AG04450 (cell line): ENCODE measurements around the gene RPS6KA5. TPM values are rescaled to one million over a fixed set of nuclear protein-coding genes. Genes with fewer than 3 reads are reported as not detected.

ENCODE experiments used
- CTCF ChIA-PET: fragments of 300-600, 350-600 bp; formaldehyde crosslinking; extraction: SDS; loops from one replicate; lab custom pipeline; 2022; ENCODE audit warnings: antibody characterized with exemption, inconsistent platforms; lab: Charles Lee
- POLR2A ChIA-PET: fragments of 350-600 bp; formaldehyde crosslinking; extraction: SDS; loops from one replicate; lab custom pipeline; 2021; ENCODE audit warnings: antibody characterized with exemption, inconsistent platforms; lab: Yijun Ruan, JAX
- DNase-seq: peaks from one replicate; pipeline ENCODE4 v3.0.0-alpha.2; 2011; ENCODE audit warnings: low read depth, low spot score
- H3K27ac ChIP-seq: one replicate; pipeline ENCODE4 v1.5.1; 2012; ENCODE audit warnings: low read depth, low read length, control low read depth
- H3K27me3 ChIP-seq: one replicate; pipeline ENCODE4 v1.6.0; 2012; ENCODE audit warnings: low read length; ENCODE audit not compliant: control insufficient read depth, insufficient read depth
- H3K4me3 ChIP-seq: 2 replicates; pipeline ENCODE4 v1.5.1; 2011; ENCODE audit warnings: mild to moderate bottlenecking, low read depth, low read length, control low read depth
- H3K9me3 ChIP-seq: 2 replicates; pipeline ENCODE4 v1.5.1; 2012; ENCODE audit warnings: low read length; ENCODE audit not compliant: control insufficient read depth, insufficient read depth
- CTCF ChIP-seq: IDR thresholded peaks from 2 replicates; pipeline ENCODE4 v1.5.1; 2011; ENCODE audit warnings: low read depth, low read length, control low read depth, inconsistent platforms
- polyA plus RNA-seq: library from polyadenylated mRNA; depleted of rRNA; stranded (reverse); fragments of >200 nt; gene quantifications from 2 replicates; pipeline ENCODE4 v1.2.3, GENCODE V29; 2011

The RPS6KA5 gene
- polyA plus RNA-seq, 1 experiment: 1.5 TPM

GRCh38 chr14:90892970-90893369, 167.5 kb downstream of the RPS6KA5 start:
- no peak for TF ChIP-seq CTCF
- Histone ChIP-seq H3K27ac (no peak overlapping the region), H3K9me3 (no peaks in the 10 kb centered on the region), H3K27me3 (no peaks in the 10 kb centered on the region), H3K4me3 (no peak overlapping the region)
- CTCF ChIA-PET: interaction anchor here (3.0 to 6.3 kb wide), 2 partner anchors 9 to 281 kb away, joined by 13 to 55 read pairs; no protein-coding TSS in a partner anchor
- no peak for DNase-seq
- POLR2A ChIA-PET: no interaction called here

- ChIA-PET POLR2A (no interaction called here), CTCF (interaction anchor here (3.0 to 6.3 kb wide), 2 partner anchors 11 to 282 kb away, joined by 13 to 55 read pairs; no protein-coding TSS in a partner anchor)
- H3K4me3 ChIP-seq: no peak overlapping the region
- TF ChIP-seq CTCF: no peak
- H3K27ac ChIP-seq: no peak overlapping the region
- DNase-seq: no peak
- H3K27me3 ChIP-seq: no peaks in the 10 kb centered on the region
- no peaks in the 10 kb centered on the region for H3K9me3 ChIP-seq
Observed at GRCh38 chr14:90891326-90891725, 169.1 kb downstream of the RPS6KA5 start.

GRCh38 chr14:90890322-90891020, 170.0 kb downstream of the RPS6KA5 start:
- POLR2A ChIA-PET: no interaction called here
- no peak for DNase-seq

GRCh38 chr14:90886297-90886815, 174.1 kb downstream of the RPS6KA5 start:
- Histone ChIP-seq H3K9me3 (peaks cover 3% of the 10 kb centered on the region; the same call in 1 of the 2 replicates), H3K27me3 (peaks cover 3% of the 10 kb centered on the region), H3K4me3 (no peak overlapping the region), H3K27ac (no peak overlapping the region)
- no peak for TF ChIP-seq CTCF
- ChIA-PET CTCF (interaction anchor here (1.1 kb wide), 1 partner anchor 17 kb away, joined by 6 read pairs; no protein-coding TSS in a partner anchor), POLR2A (no interaction called here)
- DNase-seq: no peak

More at GRCh38 chr14:90890322-90891020, 170.0 kb downstream of the RPS6KA5 start:
- Histone ChIP-seq H3K4me3 (no peak overlapping the region), H3K27me3 (no peaks in the 10 kb centered on the region), H3K9me3 (no peaks in the 10 kb centered on the region), H3K27ac (no peak overlapping the region)
- CTCF ChIA-PET: interaction anchor here (1.9 to 6.3 kb wide), 3 partner anchors 12 to 589 kb away, joined by 6 to 55 read pairs (median 13); no protein-coding TSS in a partner anchor
- TF ChIP-seq CTCF: no peak

- peaks cover 3% of the 10 kb centered on the region; the same call in 1 of the 2 replicates for H3K9me3 ChIP-seq
- POLR2A ChIA-PET: no interaction called here
- H3K4me3 ChIP-seq: no peak overlapping the region
- no peak for DNase-seq
- peaks cover 3% of the 10 kb centered on the region for H3K27me3 ChIP-seq
- no peak overlapping the region for H3K27ac ChIP-seq
- no peak for TF ChIP-seq CTCF
- CTCF ChIA-PET: no interaction called here
Observed at GRCh38 chr14:90883782-90884181, 176.7 kb downstream of the RPS6KA5 start.
